CD4-positive, alpha-beta T cell treated with Interleukin-15 for 4 hours (primary cell): Measurements from ENCODE around the gene GRK4.
A peak's percentile ranks its signal among the peaks of the same experiment; 100 is the strongest.
"Not testable (repeated sequence)": the region's sequence is repeated elsewhere in the genome, so short reads cannot be mapped to it uniquely, and the experiment has no call there.

Source experiments
- DNase-seq: peaks from one replicate; pipeline ENCODE4 v3.0.0-alpha.2; 2020; ENCODE audit warnings: low spot score

The GRK4 gene

GRCh38 chr4:2930758-2931511 is 32.4 kb upstream of the GRK4 start:
- no peak for DNase-seq

- peak; percentile 64 for DNase-seq
Measured at GRCh38 chr4:2931512-2932301, 31.7 kb upstream of the GRK4 start.

GRCh38 chr4:2932321-2932950 is 30.9 kb upstream of the GRK4 start:
- DNase-seq: no peak

GRCh38 chr4:2932951-2933565 is 30.3 kb upstream of the GRK4 start:
- peak; percentile 32 for DNase-seq

- no peak for DNase-seq
Measured at GRCh38 chr4:2933566-2934076, 29.8 kb upstream of the GRK4 start.

GRCh38 chr4:2934077-2934812 is 29.1 kb upstream of the GRK4 start:
- DNase-seq: peak; percentile 37

- peak; percentile 93 for DNase-seq
Measured at GRCh38 chr4:2934813-2935761, 28.3 kb upstream of the GRK4 start.

- DNase-seq: peak; percentile 86
Measured at GRCh38 chr4:2935762-2936743, 27.3 kb upstream of the GRK4 start.

GRCh38 chr4:2936773-2937145 is 26.6 kb upstream of the GRK4 start:
- peak; percentile 65 for DNase-seq

- DNase-seq: no peak
Measured at GRCh38 chr4:2937146-2937857, 26.1 kb upstream of the GRK4 start.

- no peak for DNase-seq
Measured at GRCh38 chr4:2937986-2938385, 25.4 kb upstream of the GRK4 start.

- DNase-seq: not testable (repeated sequence)
Measured at GRCh38 chr4:2938411-2938810, 25.0 kb upstream of the GRK4 start.

GRCh38 chr4:2938906-2939305 is 24.5 kb upstream of the GRK4 start:
- no peak for DNase-seq

- DNase-seq: no peak
Measured at GRCh38 chr4:2939383-2940243, 23.8 kb upstream of the GRK4 start.

GRCh38 chr4:2940267-2941137 is 22.9 kb upstream of the GRK4 start:
- DNase-seq: no peak
